GM12878 (cell line): Measurements from ENCODE around the gene JUN. TPM values are rescaled to one million over a fixed set of nuclear protein-coding genes. Genes with fewer than 3 reads are reported as not detected.
A peak's percentile ranks its signal among the peaks of the same experiment; 100 is the strongest.

ENCODE experiments used
- ATF2 ChIP-seq: IDR thresholded peaks from 2 replicates; pipeline ENCODE4 v1.6.1; 2012; ENCODE audit warnings: low read length, inconsistent platforms
- CHD4 ChIP-seq: fragments of 200-600 bp; sonication (generic); IDR thresholded peaks from 2 replicates; pipeline ENCODE4 v1.6.1; 2016; ENCODE audit warnings: mild to moderate bottlenecking
- E4F1 ChIP-seq: fragments of 450-650 bp; IDR thresholded peaks from 2 replicates; pipeline ENCODE4 v1.6.1; 2018; ENCODE audit warnings: borderline replicate concordance, mild to moderate bottlenecking; ENCODE audit not compliant: partially characterized antibody
- EED ChIP-seq: sonication (generic); IDR thresholded peaks from 2 replicates; pipeline ENCODE4 v1.6.1; 2016; ENCODE audit warnings: antibody characterized with exemption, low read depth
- ESRRA ChIP-seq: IDR thresholded peaks from 2 replicates; pipeline ENCODE4 v1.6.1; 2012; ENCODE audit warnings: mild to moderate bottlenecking, low read length, improper control_type of control experiment
- EZH2 ChIP-seq: IDR thresholded peaks from 2 replicates; pipeline ENCODE4 v1.6.1; 2012; ENCODE audit warnings: low read depth, mild to moderate bottlenecking, control low read depth, inconsistent platforms, low read length, borderline replicate concordance; ENCODE audit not compliant: control insufficient read depth
- LARP7 ChIP-seq: fragments of 450-650 bp; IDR thresholded peaks from 2 replicates; pipeline ENCODE4 v1.6.1; 2017; ENCODE audit warnings: mild to moderate bottlenecking
- MTA3 ChIP-seq: IDR thresholded peaks from 2 replicates; pipeline ENCODE4 v1.6.1; 2012; ENCODE audit warnings: low read length, inconsistent platforms, borderline replicate concordance
- NKRF ChIP-seq: fragments of 450-650 bp; conservative IDR thresholded peaks from 2 replicates; pipeline ENCODE4 v1.6.1; 2017; ENCODE audit warnings: mild to moderate bottlenecking, moderate library complexity
- RB1 ChIP-seq: fragments of 450-650 bp; formaldehyde crosslinking; IDR thresholded peaks from 2 replicates; pipeline ENCODE4 v1.6.1; 2017; ENCODE audit warnings: mild to moderate bottlenecking, borderline replicate concordance
- SREBF1 ChIP-seq: IDR thresholded peaks from 2 replicates; pipeline ENCODE4 v1.6.1; 2012; ENCODE audit warnings: mild to moderate bottlenecking, low read length
- YY1 ChIP-seq: IDR thresholded peaks from 2 replicates; pipeline ENCODE4 v1.6.1; 2011; ENCODE audit warnings: low read depth, mild to moderate bottlenecking, low read length
- ZNF207 ChIP-seq: fragments of 450-650 bp; IDR thresholded peaks from 2 replicates; pipeline ENCODE4 v1.6.1; 2014; ENCODE audit warnings: antibody characterized with exemption, mild to moderate bottlenecking, borderline replicate concordance
- polyA plus RNA-seq, 11 experiments: library from polyadenylated mRNA; depleted of rRNA in 4 of 11; unstranded in 6 of 11; stranded (reverse) in 5 of 11; fragments of >200 nt; fragmentation: Nextera tagmentation in 4 of 11; fragmentation: Illumina TruSeq in 1 of 11; extraction: Ambion mirVana in 4 of 11; extraction: Trizol in 1 of 11; gene quantifications; 1 replicate in 1 of 11; 2 replicates in 10 of 11; pipeline versions ENCODE4 v1.2.1 to v1.2.3, GENCODE V29; 2011 to 2016; ENCODE audit warnings: inconsistent platforms in 2 of 11, missing spikeins in 2 of 11, low read depth in 1 of 11
- total RNA-seq, 4 experiments: library from RNA; depleted of rRNA in 3 of 4; stranded (reverse); fragments of >200 nt in 3 of 4; fragmentation: Illumina TruSeq in 1 of 4; extraction: Trizol in 1 of 4; gene quantifications; 2 replicates each; pipeline versions ENCODE4 v1.2.1 to v1.2.3, GENCODE V29; 2013 to 2021

Gene JUN
- total and polyA plus RNA-seq, 10 of the 15 experiments (the other 5 are each of a cell fraction or from before 2014, with no cell fraction given): 0.18 to 8.4 (median 2.8) TPM

- TF ChIP-seq E4F1 (no peak), YY1 (no peak), ZNF207 (no peak), EED (0 out of 2 replicates have a peak, but pooled peaks have one; percentile 2), EZH2 (no peak), CHD4 (peak; percentile 74; the same call in 1 of the 2 replicates), ESRRA (no peak), MTA3 (0 out of 2 replicates have a peak, but pooled peaks have one; percentile 41), LARP7 (no peak), ATF2 (0 out of 2 replicates have a peak, but pooled peaks have one; percentile 30), RB1 (no peak), SREBF1 (no peak), NKRF (no peak)
These were observed 31.8 kb upstream of the JUN start (continued) for GRCh38 chr1:58815686-58816071.
